Limb (tissue), 2 donors: Measurements from ENCODE around the gene FBXL5.

Experiments used
- DNase-seq, 2 donors: peaks; one replicate each; pipeline ENCODE4 v3.0.0-alpha.2; 2016; ENCODE audit errors: extremely low spot score in 2 of 2

Gene FBXL5

GRCh38 chr4:15562114-15562513 is 93.0 kb downstream of the FBXL5 start:
- no peak for DNase-seq

- no peak for DNase-seq
These were observed 96.6 kb downstream of the FBXL5 start for GRCh38 chr4:15558561-15558960.

DNA sequence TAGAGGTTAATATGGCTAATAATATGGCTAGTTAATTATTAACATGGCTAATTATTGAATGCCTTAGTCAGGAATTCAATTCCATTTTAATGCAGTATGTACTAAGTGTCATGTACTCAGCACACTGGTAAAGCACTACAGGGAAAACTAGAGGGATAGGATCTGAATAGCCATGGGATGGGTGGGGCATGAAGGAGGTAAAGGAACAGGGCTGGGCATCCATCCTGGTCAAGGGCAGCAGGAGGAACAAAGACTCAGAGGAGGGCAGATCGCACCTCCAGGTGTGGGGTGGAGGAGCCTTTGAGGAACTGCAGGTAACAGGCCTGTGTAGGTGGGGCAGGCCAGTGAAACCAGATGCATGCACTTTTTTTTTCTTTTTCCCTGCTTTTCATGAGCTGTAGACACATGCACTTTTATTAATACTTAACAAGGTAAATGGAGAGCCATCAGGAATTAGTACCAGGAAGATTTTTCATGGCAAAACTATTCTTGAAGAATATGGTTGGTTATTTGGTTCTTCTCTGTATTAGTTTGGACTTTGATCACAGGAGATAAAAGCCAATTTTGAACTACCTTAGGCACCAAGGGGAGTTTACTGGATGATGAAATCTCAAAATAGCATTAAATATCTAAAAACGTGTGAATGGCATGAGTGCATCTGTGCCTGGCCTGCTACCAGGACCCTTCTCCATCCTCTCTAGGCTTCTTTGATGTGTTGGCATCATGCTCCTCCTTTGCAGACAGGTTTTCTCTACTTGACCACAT is 97.2 kb downstream of the FBXL5 start:
- DNase-seq, result no peak

- DNase-seq, result no peak
These were observed 98.6 kb downstream of the FBXL5 start for GRCh38 chr4:15556511-15557092.
